NCI-H1930 (cell line): ENCODE data around the gene ASIC1.

Experiments used
- DNase-seq, 2 experiments: peaks; one replicate each; lab custom pipeline; 2025; lab: John Stamatoyannopoulos, UW

Gene ASIC1

DNA sequence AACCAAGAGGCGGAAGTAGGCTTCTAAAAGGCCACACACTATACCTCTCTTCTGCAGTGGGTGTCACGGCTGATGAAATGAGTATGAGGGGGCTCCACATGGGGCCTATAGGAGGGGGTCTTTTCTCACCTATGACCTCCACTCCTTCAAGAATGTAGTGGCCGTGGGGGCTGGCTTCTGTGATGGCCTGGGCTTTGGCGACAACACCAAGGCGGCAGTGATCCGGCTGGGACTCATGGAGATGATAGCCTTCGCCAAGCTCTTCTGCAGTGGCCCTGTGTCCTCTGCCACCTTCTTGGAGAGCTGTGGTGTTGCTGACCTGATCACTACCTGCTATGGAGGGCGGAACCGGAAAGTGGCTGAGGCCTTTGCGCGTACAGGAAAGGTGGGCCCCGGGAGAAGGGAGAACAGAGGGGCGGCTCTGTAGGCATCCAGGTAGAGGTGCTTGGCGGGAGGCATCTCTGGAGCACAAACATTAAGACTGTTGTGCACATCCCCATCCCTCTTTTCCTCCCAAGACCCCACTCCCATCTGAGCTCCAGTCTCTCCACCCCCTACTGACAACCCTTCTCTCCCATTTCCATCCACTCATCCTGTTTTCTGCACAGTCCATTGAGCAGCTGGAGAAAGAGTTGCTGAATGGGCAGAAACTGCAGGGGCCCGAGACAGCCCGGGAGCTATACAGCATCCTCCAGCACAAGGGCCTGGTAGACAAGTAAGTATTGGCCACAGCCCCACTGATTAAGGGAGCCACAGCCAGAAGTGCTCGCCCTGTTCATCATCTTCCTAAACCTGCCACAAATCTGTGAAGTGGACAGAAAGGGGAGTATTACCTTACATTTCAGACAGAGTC, 50.2 kb downstream of the ASIC1 start:
- no peak for DNase-seq

DNA sequence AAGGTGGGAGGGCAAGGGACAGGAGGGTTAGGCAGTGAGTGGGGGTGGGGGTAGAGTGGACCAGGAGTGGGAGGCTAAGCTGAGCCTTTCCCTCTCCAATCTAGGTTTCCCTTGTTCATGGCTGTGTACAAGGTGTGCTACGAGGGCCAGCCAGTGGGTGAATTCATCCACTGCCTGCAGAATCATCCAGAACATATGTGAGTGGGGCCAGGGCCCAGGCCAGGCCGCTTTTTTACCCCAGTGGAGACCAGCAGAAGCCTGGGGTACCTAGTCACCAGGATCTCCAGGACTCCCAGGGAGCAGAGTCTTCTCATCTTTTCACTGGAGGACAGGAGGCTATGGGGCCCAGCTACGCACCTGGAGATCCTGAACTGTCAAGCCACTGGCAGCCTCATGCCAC, 51.9 kb downstream of the ASIC1 start:
- no peak for DNase-seq

DNA sequence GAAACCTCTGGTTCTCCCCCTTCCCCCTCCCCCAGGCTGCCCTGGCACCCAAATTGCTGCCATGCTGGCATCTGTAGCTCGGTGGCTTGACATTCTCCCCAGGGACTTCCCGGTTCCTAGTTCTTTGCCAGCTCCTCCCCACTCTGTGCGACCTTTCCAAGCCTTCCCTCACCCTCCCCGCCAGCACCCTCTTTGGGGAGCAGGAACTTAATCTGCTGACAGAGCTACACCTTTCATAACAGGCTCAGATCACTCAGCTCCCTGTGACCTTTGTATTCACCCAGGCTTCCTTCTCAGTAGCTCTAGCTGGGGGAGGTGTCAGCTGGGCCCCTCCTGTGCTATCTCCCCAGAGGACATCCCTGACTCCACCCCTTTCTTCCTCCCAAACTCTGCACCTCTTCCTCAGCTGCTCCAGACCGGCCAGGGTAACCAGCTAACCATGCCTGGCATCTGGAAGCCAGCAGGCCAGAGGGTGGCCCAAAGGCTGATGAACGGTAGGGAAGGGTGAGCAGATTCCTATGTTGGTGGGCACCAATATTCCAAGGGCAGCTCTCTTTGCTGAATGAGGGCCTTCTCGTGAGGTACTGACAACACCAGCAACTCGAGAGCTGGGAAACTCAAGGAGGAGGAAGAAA, 52.8 kb downstream of the ASIC1 start:
- no peak for DNase-seq

DNA sequence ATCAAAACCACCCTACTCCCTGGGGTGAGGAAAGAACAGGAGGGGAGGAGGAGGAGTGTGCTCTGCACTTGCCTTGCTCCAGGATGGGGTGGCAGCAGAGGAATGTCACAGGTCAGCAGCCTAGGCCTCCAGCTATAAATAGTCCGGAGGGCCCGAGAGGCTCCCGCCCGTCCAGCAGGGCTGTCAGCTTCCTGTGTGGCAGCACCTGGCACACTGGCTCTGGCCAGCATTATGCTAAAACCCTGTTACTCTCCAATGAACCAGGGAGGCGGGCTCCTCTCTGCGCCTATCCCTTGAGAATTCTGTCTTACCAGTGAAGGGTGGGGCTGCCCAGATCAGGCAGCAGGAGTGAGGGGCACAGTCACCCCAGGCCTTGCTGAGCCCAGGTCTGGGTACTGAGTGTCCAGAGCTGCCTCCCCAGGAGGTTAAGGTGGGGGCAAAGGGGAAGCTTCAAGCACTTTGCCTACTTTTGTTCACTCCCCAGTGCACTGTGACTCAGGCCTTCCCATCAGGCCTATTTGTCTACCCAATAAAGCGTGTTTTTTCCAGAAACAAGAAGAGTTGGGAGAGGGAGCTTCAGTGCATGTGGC, 53.5 kb downstream of the ASIC1 start:
- no peak for DNase-seq

DNA sequence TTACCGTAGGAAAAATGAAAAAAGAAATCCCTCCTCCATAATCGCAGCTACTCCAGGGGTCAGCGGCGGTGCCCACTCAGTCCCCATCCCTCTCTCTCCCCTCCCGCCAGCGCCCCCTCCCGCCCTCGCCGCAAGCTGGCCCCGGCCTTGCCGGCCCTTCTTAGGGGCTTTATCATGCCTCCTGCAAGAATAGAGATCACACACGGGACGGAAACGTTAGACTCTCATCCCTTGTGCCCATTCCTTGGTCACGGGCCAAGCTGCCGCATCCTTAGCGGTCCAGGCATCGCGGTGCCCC, 53.9 kb downstream of the ASIC1 start:
- no peak for DNase-seq

DNA sequence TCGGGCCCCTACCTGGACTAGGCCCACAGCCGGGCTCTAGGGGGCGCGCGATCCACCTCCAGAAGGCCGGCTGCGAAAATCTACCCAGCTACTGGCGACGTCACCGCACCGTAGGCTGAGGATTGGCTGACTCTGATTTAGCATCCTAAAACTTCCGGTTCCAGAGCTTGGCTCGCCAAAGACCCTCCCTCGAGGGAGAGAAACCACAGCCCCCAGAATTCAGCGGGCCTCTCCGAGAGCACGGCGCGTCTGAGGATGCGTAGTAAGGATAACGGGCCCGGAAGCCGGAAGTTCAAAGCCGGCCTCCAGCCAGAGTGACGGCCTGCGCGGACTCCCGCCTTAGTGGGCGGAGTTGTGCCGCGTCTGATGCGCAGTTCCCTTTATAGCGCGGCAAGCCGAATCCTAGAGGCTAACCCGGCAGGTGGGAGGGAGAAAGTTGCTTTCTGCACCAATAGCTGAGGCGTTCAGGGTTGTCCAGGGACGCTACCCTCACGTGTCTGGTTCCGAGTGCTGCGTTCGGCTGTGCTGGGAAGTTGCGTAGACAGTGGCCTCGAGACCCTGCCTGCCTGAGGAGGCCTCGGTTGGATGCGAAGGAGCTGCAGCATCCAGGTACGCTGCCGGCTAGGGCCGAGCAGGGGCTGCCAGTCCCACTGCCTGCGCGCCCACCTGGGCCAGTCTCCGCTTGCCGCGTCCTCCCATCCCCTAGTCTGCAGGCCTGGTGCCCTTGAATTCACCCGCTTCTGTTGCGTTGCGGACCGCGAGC, 54.5 kb downstream of the ASIC1 start, which contains the start of gene COX14:
COX14 (plus strand) TSS at position 544 of the 763 bp plus-strand sequence. CDS start 7,808 bp downstream, outside the sequence.
- peak; percentile 99 for DNase-seq

DNA sequence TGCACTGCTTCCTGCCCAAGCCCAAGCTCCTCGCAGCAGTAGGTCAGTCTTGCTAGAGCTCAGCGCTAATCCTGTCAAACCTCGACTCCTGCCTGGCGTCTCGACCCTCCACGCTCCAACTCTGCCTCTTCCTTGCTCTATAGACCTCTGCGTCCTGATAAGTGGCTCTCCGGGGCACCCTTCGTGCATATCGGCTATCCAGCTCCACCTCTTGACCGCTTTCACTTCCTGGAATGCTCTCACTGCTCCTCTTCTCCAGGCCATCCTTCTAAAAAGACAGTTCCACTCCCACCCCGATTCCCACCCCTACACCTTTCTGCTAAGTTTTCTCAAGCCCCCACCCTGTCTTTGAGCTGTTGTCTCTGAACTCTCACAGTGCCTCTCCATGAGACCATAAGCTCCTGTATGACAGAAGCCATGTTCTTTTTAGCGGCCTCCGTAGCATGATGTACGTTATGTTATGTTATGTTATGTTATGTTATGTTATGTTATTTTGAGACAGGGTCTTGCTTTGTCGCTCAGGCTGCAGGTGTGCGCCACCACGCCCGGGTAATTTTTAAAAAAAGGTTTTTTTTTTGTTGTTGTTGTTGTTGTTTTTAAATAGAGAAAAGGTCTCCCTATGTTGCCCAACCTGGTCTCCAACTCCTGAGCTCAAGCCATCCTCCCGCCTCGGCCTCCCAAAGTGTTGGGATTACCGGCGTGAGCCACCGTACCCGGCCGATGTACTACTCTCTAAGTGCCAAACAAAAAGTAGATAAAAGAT, 55.2 kb downstream of the ASIC1 start:
- DNase-seq = no peak

DNA sequence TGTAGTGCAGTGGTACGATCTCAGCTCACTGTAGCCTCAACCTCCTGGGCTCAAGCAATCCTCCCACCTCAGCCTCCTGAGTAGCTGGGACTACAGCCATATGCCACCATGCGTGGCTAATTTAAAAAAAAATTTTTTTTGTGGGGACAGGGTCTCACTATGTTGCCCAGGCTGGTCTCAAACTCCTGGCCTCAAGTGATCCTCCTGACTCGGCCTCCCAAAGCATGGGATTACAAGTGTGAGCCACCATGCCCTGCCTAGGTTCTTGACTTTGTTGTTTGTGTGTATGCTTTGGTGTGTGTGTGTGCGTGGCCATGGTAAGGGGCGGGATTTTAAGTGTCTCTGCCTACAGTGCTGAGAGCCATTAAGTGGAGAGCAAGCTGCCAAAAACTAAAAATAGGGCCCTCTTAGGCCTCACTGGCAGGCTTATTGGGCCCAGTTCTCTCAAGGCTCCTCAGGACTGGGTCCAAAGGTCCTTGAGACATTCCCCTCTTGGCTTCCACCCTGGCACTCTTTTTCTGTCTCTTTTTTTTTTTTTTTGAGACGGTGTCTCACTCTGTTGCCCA, 59.7 kb downstream of the ASIC1 start:
- DNase-seq = no peak

DNA sequence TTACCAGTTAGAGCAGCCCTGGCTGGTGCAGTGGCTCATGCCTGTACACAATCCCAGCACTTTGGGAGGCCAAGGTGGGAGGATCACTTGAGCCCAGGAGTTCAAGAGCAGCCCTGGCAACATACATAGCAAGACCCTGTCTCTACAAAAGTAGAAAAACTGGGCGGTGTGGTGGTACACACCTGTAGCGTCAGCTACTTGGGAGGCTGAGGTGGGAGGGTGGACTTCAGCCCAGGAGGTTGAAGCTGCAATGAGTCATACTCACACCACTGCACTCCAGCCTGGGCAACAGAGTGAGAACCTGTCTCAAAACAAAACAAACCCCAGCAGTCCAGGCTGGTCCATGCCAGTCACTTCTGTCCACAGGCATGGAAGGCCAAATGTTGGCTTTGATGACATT, 62.0 kb downstream of the ASIC1 start:
- DNase-seq = no peak

DNA sequence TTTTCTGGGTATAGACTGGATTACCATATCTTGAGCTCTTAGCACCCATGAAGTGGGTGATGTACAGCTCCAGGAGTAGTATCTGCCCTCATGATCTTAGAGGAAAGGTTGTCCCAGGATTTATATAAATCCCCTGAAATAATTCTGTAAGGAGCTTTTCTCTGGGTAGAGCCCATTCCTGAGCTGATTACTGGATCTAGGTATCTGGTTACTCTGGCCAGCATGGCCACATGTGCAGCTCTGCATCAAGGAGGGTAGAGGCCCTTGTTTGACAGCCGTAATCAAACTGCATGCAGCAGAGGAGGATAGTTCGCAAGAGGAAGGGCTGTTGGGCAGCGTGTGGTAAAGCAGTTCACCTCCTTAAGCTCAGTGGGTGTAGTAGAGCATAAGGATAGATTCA, 63.1 kb downstream of the ASIC1 start:
- no peak for DNase-seq

DNA sequence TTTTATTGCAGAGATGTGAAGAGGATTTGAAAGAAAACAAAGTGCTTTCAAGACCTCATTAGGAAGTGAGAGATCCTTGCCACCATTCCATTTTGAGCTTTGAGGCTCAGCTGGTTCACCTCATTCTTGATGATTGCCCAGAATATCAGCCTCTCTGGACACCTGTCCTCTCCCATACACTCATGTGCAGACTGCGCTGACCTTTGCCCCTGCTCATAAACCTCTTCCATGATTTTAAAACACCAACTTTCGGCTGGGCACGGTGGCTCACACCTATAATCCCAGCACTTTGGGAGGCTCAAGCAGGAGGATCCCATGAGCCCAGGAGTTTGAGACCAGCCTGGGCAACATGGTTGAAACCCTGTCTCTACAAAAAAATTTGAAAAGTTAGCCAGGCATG, 63.6 kb downstream of the ASIC1 start:
- DNase-seq = no peak

DNA sequence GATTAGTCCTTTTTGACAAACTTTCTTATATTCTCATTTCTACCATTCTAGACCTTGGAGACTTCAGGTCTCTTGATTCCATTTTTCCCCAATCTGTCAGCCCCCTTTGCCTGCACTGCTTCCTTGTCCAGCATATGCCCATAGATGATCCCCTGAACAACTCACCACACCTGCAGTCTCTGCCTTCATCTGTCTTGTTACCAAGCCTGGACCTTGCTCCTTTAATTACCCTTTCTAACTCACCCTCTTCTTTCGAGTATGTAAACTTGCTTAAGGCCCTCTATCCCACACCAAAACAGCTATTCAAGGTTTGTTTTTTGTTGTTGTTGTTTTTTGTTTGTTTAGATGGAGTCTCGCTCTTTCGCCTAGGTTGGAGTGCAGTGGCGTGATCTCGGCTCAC, 64.2 kb downstream of the ASIC1 start:
- no peak for DNase-seq

DNA sequence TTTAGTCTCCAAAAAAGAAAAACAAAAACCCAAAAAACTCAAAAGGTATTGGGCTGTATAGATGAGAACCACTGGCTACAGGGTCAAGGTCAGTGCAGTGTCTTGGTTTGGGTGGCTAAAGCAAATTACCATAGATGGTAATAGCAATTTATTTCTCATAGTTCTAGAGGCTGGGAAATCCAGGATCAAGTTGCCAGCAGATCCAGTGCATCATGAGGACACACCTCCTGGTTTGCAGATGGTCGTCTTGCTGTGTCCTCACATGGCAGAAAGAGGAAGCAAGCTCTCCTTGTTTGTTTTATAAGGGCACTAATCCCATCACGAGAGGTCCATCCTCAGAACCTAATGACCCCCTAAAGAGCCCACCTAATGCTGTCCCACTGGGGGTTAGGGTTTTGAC, 65.8 kb downstream of the ASIC1 start:
- DNase-seq = no peak

DNA sequence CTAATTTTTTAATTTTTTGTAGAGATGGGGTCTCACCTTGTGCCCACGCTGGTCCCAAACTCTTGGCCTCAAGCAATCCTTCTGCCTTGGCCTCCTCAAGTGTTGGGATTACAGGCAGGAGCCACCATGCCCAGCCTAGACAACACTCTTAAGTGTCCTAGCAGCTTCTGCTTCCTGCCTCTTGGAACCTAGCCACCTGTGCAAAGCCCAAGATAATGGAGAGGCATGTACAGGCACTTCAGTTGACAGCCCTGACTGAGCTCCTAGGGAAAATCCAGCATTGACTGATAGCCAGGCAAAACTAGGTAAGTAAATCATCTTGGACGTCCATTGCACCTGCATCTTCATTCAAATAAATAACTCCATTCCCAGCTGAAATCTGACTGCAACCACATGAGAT, 70.2 kb downstream of the ASIC1 start:
- DNase-seq = no peak

DNA sequence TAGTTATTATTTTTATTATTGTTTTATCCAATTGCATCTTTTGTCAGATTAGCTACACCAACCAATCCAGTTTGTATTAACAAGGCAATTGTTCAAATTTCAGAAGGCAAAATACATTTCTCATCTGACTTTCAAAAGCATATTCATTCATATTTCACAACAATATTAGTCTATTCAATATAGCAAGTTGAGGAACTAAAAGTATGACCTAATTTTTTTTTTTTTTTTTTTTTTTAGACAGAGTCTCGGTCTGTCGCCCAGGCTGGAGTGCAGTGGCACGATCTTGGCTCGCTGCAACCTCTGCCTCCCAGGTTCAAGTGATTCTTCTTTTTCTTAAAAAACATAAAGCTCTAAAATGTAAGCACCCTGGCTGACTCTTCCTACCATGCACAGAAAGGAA, 71.9 kb downstream of the ASIC1 start:
- DNase-seq = no peak

DNA sequence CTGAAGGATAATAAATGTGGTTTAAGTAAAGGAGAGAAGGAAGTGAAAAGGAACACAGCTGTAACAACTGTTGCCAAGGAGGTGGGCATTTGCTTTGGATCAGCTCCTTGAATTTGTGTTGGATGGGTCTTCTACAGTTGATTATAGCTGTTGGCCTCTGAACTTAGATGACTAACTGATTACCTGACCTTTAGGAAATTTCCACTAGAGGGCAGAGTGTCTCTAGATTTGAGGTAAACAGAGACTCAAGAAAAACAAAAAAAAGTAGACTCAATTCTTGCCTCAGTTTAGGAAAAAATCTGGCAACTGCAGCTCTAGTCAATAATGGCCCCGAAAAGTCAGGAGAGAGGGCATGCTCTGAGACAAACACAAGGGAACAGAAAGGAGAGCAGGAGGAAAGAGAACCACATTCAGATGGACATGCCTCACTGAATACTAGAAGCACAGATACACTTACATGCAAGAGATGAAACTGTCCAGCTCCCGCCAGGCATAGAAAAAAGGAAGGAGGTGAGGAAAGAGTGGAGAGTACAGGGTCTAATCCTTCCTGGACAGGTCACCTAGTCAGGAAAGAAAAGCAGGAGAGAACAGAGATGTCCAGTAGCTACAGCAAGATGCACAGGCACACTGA, 75.2 kb downstream of the ASIC1 start:
- peak in 1 of 2 experiments; percentile 41 for DNase-seq
